A673 (cell line): ENCODE results near the gene KLHL17. TPM values are rescaled to one million over a fixed set of nuclear protein-coding genes. Genes with fewer than 3 reads are reported as not detected.

Experiments
- BruUV-seq: library from RNA; stranded (reverse); fragments of 400-500 nt; replicated peaks from 2 replicates; lab custom pipeline; 2021; lab: Mats Ljungman, UMichigan
- CTCF ChIA-PET: fragments of 300-600 bp; sonication (Branson Sonifier 250); formaldehyde crosslinking; loops from one replicate; lab custom pipeline; 2022; ENCODE audit warnings: antibody characterized with exemption; lab: Charles Lee
- POLR2A ChIA-PET: fragments of 300-600 bp; sonication (Branson Sonifier 250); formaldehyde crosslinking; loops from one replicate; lab custom pipeline; 2022; ENCODE audit warnings: antibody characterized with exemption; ENCODE audit not compliant: low non-redundant PET; lab: Charles Lee
- DNase-seq: peaks from one replicate; pipeline ENCODE4 v3.0.0-alpha.2; 2015; ENCODE audit warnings: low spot score
- H3K27ac ChIP-seq: fragments of 200-600 bp; sonication (generic); 2 replicates; pipeline ENCODE4 v1.5.1; 2016; ENCODE audit warnings: mixed run types, low read depth, mild to moderate bottlenecking, mixed read lengths, antibody characterized with exemption, low read length; ENCODE audit not compliant: poor library complexity, severe bottlenecking
- H3K27me3 ChIP-seq: fragments of 200-600 bp; sonication (generic); replicated peaks from 2 replicates; pipeline ENCODE4 v1.6.1; 2017; ENCODE audit warnings: mixed run types, low read depth, mild to moderate bottlenecking, mixed read lengths, antibody characterized with exemption, low read length; ENCODE audit not compliant: insufficient read depth, poor library complexity
- H3K36me3 ChIP-seq: fragments of 200-600 bp; sonication (generic); 2 replicates; pipeline ENCODE4 v1.6.1; 2016; ENCODE audit warnings: mixed run types, mild to moderate bottlenecking, mixed read lengths, antibody characterized with exemption, low read length; ENCODE audit not compliant: insufficient read depth, poor library complexity, severe bottlenecking
- H3K4me1 ChIP-seq: fragments of 200-600 bp; sonication (generic); 2 replicates; pipeline ENCODE4 v1.6.1; 2017; ENCODE audit warnings: mixed run types, mild to moderate bottlenecking, mixed read lengths, antibody characterized with exemption, low read length; ENCODE audit not compliant: insufficient read depth, poor library complexity, severe bottlenecking
- H3K4me3 ChIP-seq: fragments of 200-600 bp; sonication (generic); 2 replicates; pipeline ENCODE4 v1.5.1; 2016; ENCODE audit warnings: low read depth, mixed run types, mild to moderate bottlenecking, mixed read lengths, low read length; ENCODE audit not compliant: poor library complexity, severe bottlenecking
- H3K9me3 ChIP-seq: fragments of 200-600 bp; sonication (generic); 2 replicates; pipeline ENCODE4 v1.6.1; 2016; ENCODE audit warnings: mixed run types, low read depth, mild to moderate bottlenecking, mixed read lengths, antibody characterized with exemption, low read length; ENCODE audit not compliant: poor library complexity, severe bottlenecking
- EZH2 ChIP-seq: fragments of 200-600 bp; sonication (generic); IDR thresholded peaks from 2 replicates; pipeline ENCODE4 v1.6.1; 2017; ENCODE audit warnings: borderline replicate concordance, low read depth, mild to moderate bottlenecking, mixed read lengths, antibody characterized with exemption, low read length; ENCODE audit not compliant: poor library complexity, severe bottlenecking
- intact Hi-C: fragments of 100-400 bp; cut with micrococcal nuclease; formaldehyde crosslinking; loops from one replicate; pipeline ENCODE4 v1.10.0; 2022; ENCODE audit not compliant: unreplicated experiment
- total RNA-seq: library from RNA; stranded (reverse); gene quantifications from 2 replicates; pipeline ENCODE4 v1.2.3, GENCODE V29; 2021
- TF ChIP-seq, protein P1 (sequence below): fragments of 300-800, 200-600 bp; sonication (generic); conservative IDR thresholded peaks from 2 replicates; pipeline ENCODE4 v1.5.1; 2017; ENCODE audit warnings: low read depth, mild to moderate bottlenecking, antibody characterized with exemption, low read length, moderate library complexity, mixed read lengths

Gene KLHL17
- total RNA-seq, 1 experiment from 2014 or later, result 43.3 TPM

DNA sequence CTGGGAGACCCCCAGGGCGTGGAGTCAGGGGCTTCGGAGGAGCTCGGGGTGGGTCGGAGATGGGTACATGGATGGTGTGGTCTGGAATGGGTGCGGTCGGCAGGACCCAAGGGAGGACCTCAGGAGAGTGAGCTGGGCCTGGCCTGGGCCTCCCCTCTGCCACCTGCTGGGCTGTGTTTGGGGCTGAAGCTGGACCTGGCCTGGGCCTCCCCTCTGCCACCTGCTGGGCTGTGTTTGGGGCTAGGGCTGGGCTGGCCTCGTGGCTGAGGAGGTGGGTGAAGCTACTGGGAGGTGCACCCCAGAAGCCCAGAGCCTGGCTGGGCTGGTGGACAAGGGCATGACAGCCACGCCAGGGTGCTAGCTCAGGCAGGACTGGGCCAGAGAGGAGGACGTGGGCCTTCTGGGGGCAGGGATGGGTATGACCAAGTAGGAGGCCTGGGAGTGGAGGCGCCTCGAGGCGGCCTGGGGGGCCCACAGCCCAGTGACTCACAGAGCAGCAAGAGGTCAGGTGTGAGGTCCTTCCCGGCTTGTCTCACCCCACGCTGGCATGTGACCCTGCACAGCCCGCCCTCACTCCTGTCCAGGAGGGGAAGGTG is 22.2 kb upstream of the KLHL17 start:
- Histone ChIP-seq H3K9me3 (no peaks in the 10 kb centered on the region), H3K36me3 (no peaks in the 10 kb centered on the region), H3K4me3 (no peak overlapping the region), H3K4me1 (peaks cover 87% of the 10 kb centered on the region), H3K27me3 (no peaks in the 10 kb centered on the region), H3K27ac (no peak overlapping the region)
- ChIA-PET CTCF (no interaction called here), POLR2A (no interaction called here)
- TF ChIP-seq, protein P1, sequence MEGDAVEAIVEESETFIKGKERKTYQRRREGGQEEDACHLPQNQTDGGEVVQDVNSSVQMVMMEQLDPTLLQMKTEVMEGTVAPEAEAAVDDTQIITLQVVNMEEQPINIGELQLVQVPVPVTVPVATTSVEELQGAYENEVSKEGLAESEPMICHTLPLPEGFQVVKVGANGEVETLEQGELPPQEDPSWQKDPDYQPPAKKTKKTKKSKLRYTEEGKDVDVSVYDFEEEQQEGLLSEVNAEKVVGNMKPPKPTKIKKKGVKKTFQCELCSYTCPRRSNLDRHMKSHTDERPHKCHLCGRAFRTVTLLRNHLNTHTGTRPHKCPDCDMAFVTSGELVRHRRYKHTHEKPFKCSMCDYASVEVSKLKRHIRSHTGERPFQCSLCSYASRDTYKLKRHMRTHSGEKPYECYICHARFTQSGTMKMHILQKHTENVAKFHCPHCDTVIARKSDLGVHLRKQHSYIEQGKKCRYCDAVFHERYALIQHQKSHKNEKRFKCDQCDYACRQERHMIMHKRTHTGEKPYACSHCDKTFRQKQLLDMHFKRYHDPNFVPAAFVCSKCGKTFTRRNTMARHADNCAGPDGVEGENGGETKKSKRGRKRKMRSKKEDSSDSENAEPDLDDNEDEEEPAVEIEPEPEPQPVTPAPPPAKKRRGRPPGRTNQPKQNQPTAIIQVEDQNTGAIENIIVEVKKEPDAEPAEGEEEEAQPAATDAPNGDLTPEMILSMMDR, result no peak
- TF ChIP-seq EZH2, result no peak
- intact Hi-C loops, result no loop called here
- DNase-seq, result no peak
- BruUV-seq, result no TSS peak

DNA sequence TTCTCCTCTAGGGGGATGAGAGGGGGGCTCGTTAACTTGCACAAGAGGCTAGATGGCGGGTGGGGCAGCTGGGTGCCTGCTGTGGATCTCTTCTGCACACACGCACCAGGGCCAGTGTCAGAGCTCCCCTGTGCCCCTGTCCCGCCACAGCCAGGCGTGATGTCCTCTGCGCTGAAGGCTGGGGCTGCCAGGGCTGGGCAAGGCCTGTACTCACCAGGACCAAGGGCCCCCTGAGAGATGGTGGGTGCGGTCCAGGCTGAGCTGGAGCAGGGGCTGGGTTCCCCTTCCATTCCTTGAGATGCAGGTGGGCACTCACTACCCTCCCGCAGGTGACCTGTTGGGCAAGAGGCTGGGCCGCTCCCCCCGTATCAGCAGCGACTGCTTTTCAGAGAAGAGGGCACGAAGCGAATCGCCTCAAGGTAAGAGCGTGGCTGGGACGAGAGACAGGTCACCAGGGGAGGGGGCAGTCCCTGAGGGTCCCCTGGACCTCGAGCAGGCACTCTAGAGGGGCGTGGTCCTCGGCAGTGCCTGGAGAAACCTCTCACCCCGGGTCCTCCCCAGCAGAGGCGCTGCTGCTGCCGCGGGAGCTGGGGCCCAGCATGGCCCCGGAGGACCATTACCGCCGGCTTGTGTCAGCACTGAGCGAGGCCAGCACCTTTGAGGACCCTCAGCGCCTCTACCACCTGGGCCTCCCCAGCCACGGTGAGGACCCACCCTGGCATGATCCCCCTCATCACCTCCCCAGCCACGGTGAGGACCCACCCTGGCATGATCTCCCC is 21.5 kb upstream of the KLHL17 start:
- Histone ChIP-seq H3K27me3 (no peaks in the 10 kb centered on the region), H3K27ac (peak overlapping the region; percentile 40), H3K4me1 (peaks cover 86% of the 10 kb centered on the region), H3K36me3 (peaks cover 5% of the 10 kb centered on the region), H3K4me3 (no peak overlapping the region), H3K9me3 (no peaks in the 10 kb centered on the region)
- ChIA-PET POLR2A (interaction anchor here (0.7 kb wide), 1 partner anchor 463 kb away, joined by 3 read pairs; no protein-coding TSS in a partner anchor), CTCF (no interaction called here)
- no peak for TF ChIP-seq EZH2
- TF ChIP-seq, protein P1, result no peak
- DNase-seq, result no peak
- intact Hi-C loops, result no loop called here
- BruUV-seq, result no TSS peak

- H3K4me3 ChIP-seq, result peak overlapping the region; percentile 45
- intact Hi-C loops, result loop anchor here (2.0 kb wide), 1 partner anchor 35 kb away; no protein-coding TSS in a partner anchor
- POLR2A ChIA-PET, result interaction anchor here (0.7 kb wide), 2 partner anchors 13 to 463 kb away, joined by 3 to 9 read pairs; no protein-coding TSS in a partner anchor
- TF ChIP-seq EZH2, result no peak
- TF ChIP-seq, protein P1, result no peak
- DNase-seq, result no peak
- no peaks in the 10 kb centered on the region for H3K9me3 ChIP-seq
- no TSS peak for BruUV-seq
- H3K27ac ChIP-seq, result peak overlapping the region; percentile 40
- H3K36me3 ChIP-seq, result peaks cover 10% of the 10 kb centered on the region
- peaks cover 93% of the 10 kb centered on the region for H3K4me1 ChIP-seq
- H3K27me3 ChIP-seq, result no peaks in the 10 kb centered on the region
- CTCF ChIA-PET, result interaction anchor here (0.7 kb wide), 1 partner anchor 28 kb away, joined by 4 read pairs; no protein-coding TSS in a partner anchor
Observed at GRCh38 chr1:939511-940106, 20.8 kb upstream of the KLHL17 start.
